ENCODE measurements around the gene GALR2. TPM values are rescaled to one million over a fixed set of nuclear protein-coding genes. Genes with fewer than 3 reads are reported as not detected.

The GALR2 gene
- total RNA-seq, 1 donor from 2014 or later = 0.36 TPM

DNA sequence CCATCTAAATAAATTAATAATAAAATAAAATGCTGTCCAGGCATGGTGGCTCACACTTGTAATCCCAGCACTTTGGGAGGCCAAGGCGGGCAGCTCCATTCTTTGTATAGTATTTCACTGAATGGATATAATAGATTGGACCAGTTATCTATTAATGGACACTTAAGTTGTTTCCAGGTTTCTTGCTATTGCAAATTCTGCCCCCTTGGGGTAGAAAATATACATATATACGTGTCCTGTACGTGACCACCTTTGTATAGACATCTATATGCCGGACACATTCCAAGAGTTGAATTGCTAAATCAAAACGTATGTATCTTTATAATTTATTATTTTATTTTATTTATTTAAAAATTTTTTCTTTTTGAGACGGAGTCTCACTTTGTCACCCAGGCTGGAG lies 32.9 kb downstream of the GALR2 start:
- Histone ChIP-seq H3K4me3 (ENCODE audit: insufficient read depth, low read depth, low read length) (no peak overlapping the region), H3K9me3 (ENCODE audit: insufficient read depth, low read depth, low read length) (no peaks in the 10 kb centered on the region), H3K9ac (ENCODE audit: low read length) (no peak overlapping the region), H3K4me1 (ENCODE audit: insufficient read depth, low read length) (peaks cover 9% of the 10 kb centered on the region), H3K27me3 (ENCODE audit: insufficient read depth, low read length) (no peaks in the 10 kb centered on the region), H4K20me1 (ENCODE audit: insufficient read depth, low read length) (peaks cover 5% of the 10 kb centered on the region), H3K79me2 (ENCODE audit: insufficient read depth, low read length) (peaks cover 11% of the 10 kb centered on the region), H2AFZ (ENCODE audit: low read depth, low read length) (no peak overlapping the region), H3K4me2 (ENCODE audit: low read length) (no peak overlapping the region), H3K36me3 (ENCODE audit: insufficient read depth, low read length) (no peaks in the 10 kb centered on the region), H3K27ac (ENCODE audit: low read depth, low read length) (no peak overlapping the region)
- Mint-ChIP-seq H3K36me3 (ENCODE audit: low read depth, unreplicated experiment) (no peaks in the 10 kb centered on the region), H3K4me3 (ENCODE audit: unreplicated experiment) (no peak overlapping the region), H3K4me1 (ENCODE audit: low read depth, unreplicated experiment) (peaks cover 2% of the 10 kb centered on the region), H3K27ac (ENCODE audit: unreplicated experiment) (no peak overlapping the region), H3K27me3 (ENCODE audit: low read depth, unreplicated experiment) (no peaks in the 10 kb centered on the region), H3K9me3 (ENCODE audit: unreplicated experiment) (no peaks in the 10 kb centered on the region)
- no peak for FAIRE-seq
- no peak for DNase-seq (ENCODE audit: low read depth)
- TF ChIP-seq EZH2 (IDR thresholded peaks at IDR 0.05; ENCODE audit: insufficient read depth, low read length) = no peak
- TF ChIP-seq, protein P1, sequence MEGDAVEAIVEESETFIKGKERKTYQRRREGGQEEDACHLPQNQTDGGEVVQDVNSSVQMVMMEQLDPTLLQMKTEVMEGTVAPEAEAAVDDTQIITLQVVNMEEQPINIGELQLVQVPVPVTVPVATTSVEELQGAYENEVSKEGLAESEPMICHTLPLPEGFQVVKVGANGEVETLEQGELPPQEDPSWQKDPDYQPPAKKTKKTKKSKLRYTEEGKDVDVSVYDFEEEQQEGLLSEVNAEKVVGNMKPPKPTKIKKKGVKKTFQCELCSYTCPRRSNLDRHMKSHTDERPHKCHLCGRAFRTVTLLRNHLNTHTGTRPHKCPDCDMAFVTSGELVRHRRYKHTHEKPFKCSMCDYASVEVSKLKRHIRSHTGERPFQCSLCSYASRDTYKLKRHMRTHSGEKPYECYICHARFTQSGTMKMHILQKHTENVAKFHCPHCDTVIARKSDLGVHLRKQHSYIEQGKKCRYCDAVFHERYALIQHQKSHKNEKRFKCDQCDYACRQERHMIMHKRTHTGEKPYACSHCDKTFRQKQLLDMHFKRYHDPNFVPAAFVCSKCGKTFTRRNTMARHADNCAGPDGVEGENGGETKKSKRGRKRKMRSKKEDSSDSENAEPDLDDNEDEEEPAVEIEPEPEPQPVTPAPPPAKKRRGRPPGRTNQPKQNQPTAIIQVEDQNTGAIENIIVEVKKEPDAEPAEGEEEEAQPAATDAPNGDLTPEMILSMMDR (IDR thresholded peaks at IDR 0.05; ENCODE audit: insufficient read depth, low read depth, low read length) = no peak

DNA sequence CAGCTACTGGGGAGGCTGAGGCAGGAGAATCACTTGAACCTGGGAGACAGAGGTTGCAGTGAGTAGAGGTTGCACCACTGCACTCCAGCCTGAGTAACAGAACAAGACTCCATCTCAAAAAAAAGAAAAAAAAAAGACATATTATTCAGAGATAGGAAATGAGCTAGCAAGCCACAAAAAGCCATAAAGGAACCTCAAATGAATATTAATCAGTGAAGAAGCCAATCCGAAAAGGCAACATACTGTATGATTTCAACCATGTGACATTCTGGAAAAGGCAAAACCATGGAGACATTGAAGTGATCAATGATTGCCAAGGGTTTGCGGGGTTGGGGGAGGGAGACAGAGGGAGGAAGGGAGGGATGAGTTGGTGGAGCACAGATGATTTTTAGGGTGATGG lies 37.4 kb downstream of the GALR2 start:
- TF ChIP-seq, protein P1 (IDR thresholded peaks at IDR 0.05; ENCODE audit: insufficient read depth, low read depth, low read length) = no peak
- TF ChIP-seq EZH2 (IDR thresholded peaks at IDR 0.05; ENCODE audit: insufficient read depth, low read length) = no peak
- no peaks in the 10 kb centered on the region for H3K9me3 ChIP-seq (ENCODE audit: insufficient read depth, low read depth, low read length)
- no peak overlapping the region for H3K4me2 ChIP-seq (ENCODE audit: low read length)
- H4K20me1 ChIP-seq (ENCODE audit: insufficient read depth, low read length) = no peaks in the 10 kb centered on the region
- Mint-ChIP-seq H3K27me3 (ENCODE audit: low read depth, unreplicated experiment) (no peaks in the 10 kb centered on the region), H3K36me3 (ENCODE audit: low read depth, unreplicated experiment) (peaks cover 1% of the 10 kb centered on the region), H3K27ac (ENCODE audit: unreplicated experiment) (no peak overlapping the region), H3K4me3 (ENCODE audit: unreplicated experiment) (no peak overlapping the region), H3K9me3 (ENCODE audit: unreplicated experiment) (no peaks in the 10 kb centered on the region), H3K4me1 (ENCODE audit: low read depth, unreplicated experiment) (no peaks in the 10 kb centered on the region)
- H3K4me3 ChIP-seq (ENCODE audit: insufficient read depth, low read depth, low read length) = no peak overlapping the region
- H3K36me3 ChIP-seq (ENCODE audit: insufficient read depth, low read length) = no peaks in the 10 kb centered on the region
- H3K27me3 ChIP-seq (ENCODE audit: insufficient read depth, low read length) = no peaks in the 10 kb centered on the region
- no peak overlapping the region for H3K27ac ChIP-seq (ENCODE audit: low read depth, low read length)
- no peak for FAIRE-seq
- H3K9ac ChIP-seq (ENCODE audit: low read length) = no peak overlapping the region
- no peaks in the 10 kb centered on the region for H3K79me2 ChIP-seq (ENCODE audit: insufficient read depth, low read length)
- peak; percentile 23 for DNase-seq (ENCODE audit: low read depth)
- H3K4me1 ChIP-seq (ENCODE audit: insufficient read depth, low read length) = no peaks in the 10 kb centered on the region
- H2AFZ ChIP-seq (ENCODE audit: low read depth, low read length) = no peak overlapping the region

DNA sequence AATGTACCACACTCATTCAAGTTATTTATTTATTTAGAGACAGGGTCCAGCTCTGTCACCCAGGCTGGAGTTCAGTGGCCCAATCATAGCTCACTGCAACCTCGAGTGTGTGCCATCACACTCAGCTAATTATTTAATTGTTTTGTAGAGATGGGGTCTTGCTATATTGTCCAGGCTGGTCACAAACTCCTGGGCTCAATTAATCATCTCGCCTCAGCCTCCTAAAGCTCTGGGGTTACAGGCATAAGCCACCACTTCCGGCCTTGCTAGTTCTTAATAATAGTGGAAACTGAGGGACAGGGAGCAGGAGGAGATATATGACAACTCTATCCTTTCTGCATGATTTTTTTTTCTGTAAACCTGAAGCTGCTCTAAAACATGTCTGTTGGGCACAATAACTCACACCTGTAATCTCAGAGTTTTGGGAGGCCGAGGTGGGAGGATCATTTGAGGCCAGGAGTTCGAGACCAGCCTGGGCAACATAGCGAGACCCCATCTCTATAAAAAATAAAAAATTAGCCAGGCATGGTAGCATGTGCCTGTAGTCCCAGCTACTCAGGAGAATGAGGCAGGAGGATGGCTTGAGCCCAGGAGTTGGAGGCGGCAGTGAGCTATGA lies 40.7 kb downstream of the GALR2 start:
- DNase-seq (ENCODE audit: low read depth) (no peak), FAIRE-seq (no peak)
- no peaks in the 10 kb centered on the region for H3K9me3 Mint-ChIP-seq (ENCODE audit: unreplicated experiment)
- Histone ChIP-seq H3K36me3 (ENCODE audit: insufficient read depth, low read length) (no peaks in the 10 kb centered on the region), H2AFZ (ENCODE audit: low read depth, low read length) (no peak overlapping the region), H3K27me3 (ENCODE audit: insufficient read depth, low read length) (no peaks in the 10 kb centered on the region), H3K9ac (ENCODE audit: low read length) (no peak overlapping the region), H3K27ac (ENCODE audit: low read depth, low read length) (no peak overlapping the region), H3K4me3 (ENCODE audit: insufficient read depth, low read depth, low read length) (no peak overlapping the region), H3K9me3 (ENCODE audit: insufficient read depth, low read depth, low read length) (no peaks in the 10 kb centered on the region), H4K20me1 (ENCODE audit: insufficient read depth, low read length) (no peaks in the 10 kb centered on the region), H3K4me2 (ENCODE audit: low read length) (no peak overlapping the region), H3K79me2 (ENCODE audit: insufficient read depth, low read length) (no peaks in the 10 kb centered on the region), H3K4me1 (ENCODE audit: insufficient read depth, low read length) (no peaks in the 10 kb centered on the region)
- no peak for TF ChIP-seq EZH2 (IDR thresholded peaks at IDR 0.05; ENCODE audit: insufficient read depth, low read length)
- H3K4me3 Mint-ChIP-seq (ENCODE audit: unreplicated experiment) = no peak overlapping the region
- peaks cover 10% of the 10 kb centered on the region for H3K27me3 Mint-ChIP-seq (ENCODE audit: low read depth, unreplicated experiment)
- no peaks in the 10 kb centered on the region for H3K4me1 Mint-ChIP-seq (ENCODE audit: low read depth, unreplicated experiment)
- H3K27ac Mint-ChIP-seq (ENCODE audit: unreplicated experiment) = no peak overlapping the region
- peaks cover 1% of the 10 kb centered on the region for H3K36me3 Mint-ChIP-seq (ENCODE audit: low read depth, unreplicated experiment)
